ENCODE results near the gene KIAA0825.

Gene KIAA0825

GRCh38 chr5:94618493-94619328 lies at the start of gene KIAA0825, which contains the start of gene SLF1:
Gene KIAA0825 (minus strand): TSS chr5:94618604. CDS start chr5:94537126, 81,478 bp downstream.
Gene SLF1 (plus strand): TSS chr5:94618669. CDS start chr5:94628811, 10,142 bp downstream.
- DNase-seq (ENCODE audit: low spot score): peak; percentile 91

GRCh38 chr5:94667937-94668336 lies 49.5 kb upstream of the KIAA0825 start:
- no peak for DNase-seq (ENCODE audit: low spot score)

- DNase-seq (ENCODE audit: low spot score): no peak
These were observed 42.7 kb upstream of the KIAA0825 start for GRCh38 chr5:94661086-94661485.

GRCh38 chr5:94660506-94660905 lies 42.1 kb upstream of the KIAA0825 start:
- no peak for DNase-seq (ENCODE audit: low spot score)

- no peak for DNase-seq (ENCODE audit: low spot score)
These were observed 39.9 kb upstream of the KIAA0825 start for GRCh38 chr5:94658272-94658671.

GRCh38 chr5:94649874-94650273 lies 31.5 kb upstream of the KIAA0825 start:
- no peak for DNase-seq (ENCODE audit: low spot score)

- DNase-seq (ENCODE audit: low spot score): no peak
These were observed 28.4 kb upstream of the KIAA0825 start for GRCh38 chr5:94646758-94647157.

GRCh38 chr5:94645053-94645452 lies 26.6 kb upstream of the KIAA0825 start:
- DNase-seq (ENCODE audit: low spot score): peak; percentile 1

GRCh38 chr5:94640176-94640575 lies 21.8 kb upstream of the KIAA0825 start:
- DNase-seq (ENCODE audit: low spot score): no peak

GRCh38 chr5:94632024-94632423 lies 13.6 kb upstream of the KIAA0825 start:
- no peak for DNase-seq (ENCODE audit: low spot score)

GRCh38 chr5:94627191-94627590 lies 8.8 kb upstream of the KIAA0825 start:
- DNase-seq (ENCODE audit: low spot score): no peak

- DNase-seq (ENCODE audit: low spot score): no peak
These were observed 5.5 kb upstream of the KIAA0825 start for GRCh38 chr5:94623877-94624276.

GRCh38 chr5:94623011-94623410 lies 4.6 kb upstream of the KIAA0825 start:
- no peak for DNase-seq (ENCODE audit: low spot score)

- no peak for DNase-seq (ENCODE audit: low spot score)
These were observed 3.4 kb upstream of the KIAA0825 start for GRCh38 chr5:94621763-94622162.

GRCh38 chr5:94620256-94620655 lies 1.9 kb upstream of the KIAA0825 start:
- DNase-seq (ENCODE audit: low spot score): no peak

GRCh38 chr5:94618029-94618492 lies 343 bp downstream of the KIAA0825 start:
- peak; percentile 80 for DNase-seq (ENCODE audit: low spot score)

GRCh38 chr5:94615862-94616261 lies 2.5 kb downstream of the KIAA0825 start:
- DNase-seq (ENCODE audit: low spot score): no peak

- DNase-seq (ENCODE audit: low spot score): no peak
These were observed 4.1 kb downstream of the KIAA0825 start for GRCh38 chr5:94614156-94614805.

- DNase-seq (ENCODE audit: low spot score): peak; percentile 14
These were observed 4.8 kb downstream of the KIAA0825 start for GRCh38 chr5:94613583-94613982.

- DNase-seq (ENCODE audit: low spot score): no peak
These were observed 23.0 kb downstream of the KIAA0825 start for GRCh38 chr5:94595281-94595840.

- DNase-seq (ENCODE audit: low spot score): no peak
These were observed 40.7 kb downstream of the KIAA0825 start for GRCh38 chr5:94577466-94578245.

GRCh38 chr5:94575196-94575595 lies 43.2 kb downstream of the KIAA0825 start:
- DNase-seq (ENCODE audit: low spot score): no peak

Data from kidney tubule cell (primary cell).